ENCODE results near the gene ANTXR1.

- TF ChIP-seq CTCF (conservative IDR thresholded peaks at IDR 0.05) (no peak), EZH2 (IDR thresholded peaks at IDR 0.05; ENCODE audit: low read depth) (no peak)
These were observed 213.0 kb downstream of the ANTXR1 start for GRCh38 chr2:69225933-69226332.
